ENCODE measurements around the gene CYTH1. TPM values are rescaled to one million over a fixed set of nuclear protein-coding genes. Genes with fewer than 3 reads are reported as not detected.

Gene CYTH1
- total RNA-seq, 2 experiments from 2014 or later, result 521 to 525 TPM

DNA sequence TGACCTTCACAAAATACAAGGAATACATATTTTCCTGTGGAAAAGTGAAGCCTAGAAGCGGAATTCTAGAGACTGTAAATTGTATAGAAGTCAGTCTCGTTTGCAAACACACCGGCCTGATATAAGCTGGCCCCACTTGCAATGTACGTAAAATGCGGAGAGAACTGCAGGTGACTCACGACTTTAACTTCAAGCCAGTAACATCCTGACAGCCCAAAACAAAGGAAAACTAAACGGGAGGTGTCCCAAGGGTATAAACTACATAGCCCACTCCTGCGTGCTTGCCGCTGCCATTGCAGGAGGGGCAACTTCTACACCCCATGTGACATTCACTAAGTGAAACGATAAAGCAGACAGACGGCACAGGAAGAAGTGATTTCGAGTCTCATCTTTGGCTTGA lies 101.6 kb downstream of the CYTH1 start:
- Histone ChIP-seq H3K4me1 (ENCODE audit: insufficient read depth, low read length) (peaks cover 4% of the 10 kb centered on the region), H3K9me3 (ENCODE audit: control insufficient read depth in 1 of 2, insufficient read depth in 1 of 2, low read length in 2 of 2) (no peaks in the 10 kb centered on the region), H3K36me3 (ENCODE audit: insufficient read depth, low read length) (peaks cover 96% of the 10 kb centered on the region), H3K27ac (ENCODE audit: low read depth in 1 of 2, low read length in 2 of 2) (no peak overlapping the region), H3K4me3 (ENCODE audit: low read length) (no peak overlapping the region), H3K27me3 (ENCODE audit: control insufficient read depth in 1 of 2, insufficient read depth in 2 of 2, low read length in 2 of 2) (no peaks in the 10 kb centered on the region)
- ATAC-seq (ENCODE audit: poor library complexity), result no peak
- H3K4me1 Mint-ChIP-seq (ENCODE audit: low read depth), result peaks cover 9% of the 10 kb centered on the region
- H3K27me3 Mint-ChIP-seq, result no peaks in the 10 kb centered on the region
- DNase-seq, result no peak
- CTCF ChIA-PET, result no interaction called here
- H3K4me3 Mint-ChIP-seq, result no peak overlapping the region
- POLR2A ChIA-PET, result interaction anchor here (1.5 kb wide), 1 partner anchor 26 kb away, joined by 4 read pairs; no protein-coding TSS in a partner anchor
- peaks cover 99% of the 10 kb centered on the region for H3K36me3 Mint-ChIP-seq (ENCODE audit: low read depth)
- intact Hi-C loops (cut with DNase I, micrococcal nuclease), result no loop called here
- peak overlapping the region; percentile 37 for H3K27ac Mint-ChIP-seq
- no peak for TF ChIP-seq CTCF (IDR thresholded peaks at IDR 0.05)
- no peaks in the 10 kb centered on the region for H3K9me3 Mint-ChIP-seq

DNA sequence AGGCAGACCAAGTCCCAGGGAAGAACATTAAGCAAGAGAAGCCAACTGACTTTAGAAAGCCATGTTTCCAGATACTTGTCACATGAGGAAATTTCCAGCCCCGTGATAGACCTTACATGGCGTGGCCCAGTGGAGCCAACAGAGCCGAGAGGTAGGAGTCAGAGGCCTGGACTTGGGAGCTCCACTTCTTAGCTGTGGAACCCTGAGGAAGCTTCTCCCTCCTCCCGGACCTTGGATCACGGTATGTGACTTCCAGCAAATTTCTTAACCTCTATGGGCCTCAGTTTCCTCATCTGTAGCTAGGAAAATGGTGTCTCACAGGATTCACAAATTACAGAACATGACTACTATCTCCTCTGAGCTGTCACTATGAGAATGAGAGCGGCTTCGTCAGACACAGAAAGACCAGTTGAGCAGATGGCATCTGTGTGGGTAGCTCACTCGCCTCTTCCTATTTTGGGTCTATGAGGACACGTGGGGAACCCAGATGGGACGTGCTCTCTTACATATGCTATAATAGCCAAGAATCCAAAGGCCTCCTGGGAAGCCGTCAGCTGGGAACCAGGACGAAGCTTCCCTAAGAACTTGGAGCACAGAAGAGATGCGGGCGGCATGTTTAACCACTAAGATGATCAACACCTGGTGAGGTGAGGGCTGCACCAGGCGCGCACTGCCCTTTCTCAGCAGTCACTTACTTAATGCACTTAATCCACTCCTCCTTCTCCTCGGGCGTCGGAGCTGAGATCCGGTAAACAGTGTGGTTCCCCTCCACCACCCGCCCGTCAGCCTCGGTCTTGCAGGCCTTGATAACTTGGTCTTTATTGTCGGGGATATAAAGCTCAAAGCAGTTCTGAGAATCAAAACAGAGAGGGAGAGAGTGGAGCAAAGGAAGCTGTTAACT lies 102.3 kb downstream of the CYTH1 start:
- H3K36me3 ChIP-seq (ENCODE audit: insufficient read depth, low read length), result peaks cover 100% of the 10 kb centered on the region
- H3K27me3 ChIP-seq (ENCODE audit: control insufficient read depth in 1 of 2, insufficient read depth in 2 of 2, low read length in 2 of 2), result no peaks in the 10 kb centered on the region
- Mint-ChIP-seq H3K4me3 (peak overlapping the region; percentile 30), H3K36me3 (ENCODE audit: low read depth) (peaks cover 100% of the 10 kb centered on the region), H3K27me3 (no peaks in the 10 kb centered on the region), H3K27ac (peak overlapping the region; percentile 40), H3K9me3 (no peaks in the 10 kb centered on the region), H3K4me1 (ENCODE audit: low read depth) (peaks cover 9% of the 10 kb centered on the region)
- peaks cover 4% of the 10 kb centered on the region for H3K4me1 ChIP-seq (ENCODE audit: insufficient read depth, low read length)
- ChIA-PET POLR2A (interaction anchor here (1.5 kb wide), 1 partner anchor 27 kb away, joined by 4 read pairs; no protein-coding TSS in a partner anchor), CTCF (no interaction called here)
- no peak overlapping the region for H3K4me3 ChIP-seq (ENCODE audit: low read length)
- no peak overlapping the region for H3K27ac ChIP-seq (ENCODE audit: low read depth in 1 of 2, low read length in 2 of 2)
- ATAC-seq (ENCODE audit: poor library complexity) (no peak), DNase-seq (peak in 1 of 14 experiments; percentile 28)
- no peak for TF ChIP-seq CTCF (IDR thresholded peaks at IDR 0.05)
- H3K9me3 ChIP-seq (ENCODE audit: control insufficient read depth in 1 of 2, insufficient read depth in 1 of 2, low read length in 2 of 2), result no peaks in the 10 kb centered on the region
- intact Hi-C loops (cut with DNase I, micrococcal nuclease), result no loop called here

- Mint-ChIP-seq H3K4me1 (ENCODE audit: low read depth) (peaks cover 9% of the 10 kb centered on the region), H3K27ac (peak overlapping the region; percentile 40), H3K9me3 (no peaks in the 10 kb centered on the region), H3K27me3 (no peaks in the 10 kb centered on the region), H3K4me3 (peak overlapping the region; percentile 30), H3K36me3 (ENCODE audit: low read depth) (peaks cover 100% of the 10 kb centered on the region)
- H3K4me3 ChIP-seq (ENCODE audit: low read length), result no peak overlapping the region
- H3K4me1 ChIP-seq (ENCODE audit: insufficient read depth, low read length), result peaks cover 4% of the 10 kb centered on the region
- DNase-seq (peak in 1 of 14 experiments; percentile 12), ATAC-seq (ENCODE audit: poor library complexity) (no peak)
- intact Hi-C loops (cut with DNase I, micrococcal nuclease), result no loop called here
- TF ChIP-seq CTCF (IDR thresholded peaks at IDR 0.05), result no peak
- H3K36me3 ChIP-seq (ENCODE audit: insufficient read depth, low read length), result peaks cover 100% of the 10 kb centered on the region
- H3K27me3 ChIP-seq (ENCODE audit: control insufficient read depth in 1 of 2, insufficient read depth in 2 of 2, low read length in 2 of 2), result no peaks in the 10 kb centered on the region
- H3K27ac ChIP-seq (ENCODE audit: low read depth in 1 of 2, low read length in 2 of 2), result no peak overlapping the region
- H3K9me3 ChIP-seq (ENCODE audit: control insufficient read depth in 1 of 2, insufficient read depth in 1 of 2, low read length in 2 of 2), result no peaks in the 10 kb centered on the region
- CTCF ChIA-PET, result interaction anchor here (1.1 kb wide), 1 partner anchor 30 kb away, joined by 3 read pairs; no protein-coding TSS in a partner anchor
- POLR2A ChIA-PET, result interaction anchor here (0.6 kb wide), 1 partner anchor 11 kb away, joined by 3 read pairs; no protein-coding TSS in a partner anchor
Measured at GRCh38 chr17:78678711-78679110, 103.4 kb downstream of the CYTH1 start.

Data from CD4-positive, alpha-beta T cell (primary cell).